ENCODE data around the gene CAMTA1.

The CAMTA1 gene

DNA sequence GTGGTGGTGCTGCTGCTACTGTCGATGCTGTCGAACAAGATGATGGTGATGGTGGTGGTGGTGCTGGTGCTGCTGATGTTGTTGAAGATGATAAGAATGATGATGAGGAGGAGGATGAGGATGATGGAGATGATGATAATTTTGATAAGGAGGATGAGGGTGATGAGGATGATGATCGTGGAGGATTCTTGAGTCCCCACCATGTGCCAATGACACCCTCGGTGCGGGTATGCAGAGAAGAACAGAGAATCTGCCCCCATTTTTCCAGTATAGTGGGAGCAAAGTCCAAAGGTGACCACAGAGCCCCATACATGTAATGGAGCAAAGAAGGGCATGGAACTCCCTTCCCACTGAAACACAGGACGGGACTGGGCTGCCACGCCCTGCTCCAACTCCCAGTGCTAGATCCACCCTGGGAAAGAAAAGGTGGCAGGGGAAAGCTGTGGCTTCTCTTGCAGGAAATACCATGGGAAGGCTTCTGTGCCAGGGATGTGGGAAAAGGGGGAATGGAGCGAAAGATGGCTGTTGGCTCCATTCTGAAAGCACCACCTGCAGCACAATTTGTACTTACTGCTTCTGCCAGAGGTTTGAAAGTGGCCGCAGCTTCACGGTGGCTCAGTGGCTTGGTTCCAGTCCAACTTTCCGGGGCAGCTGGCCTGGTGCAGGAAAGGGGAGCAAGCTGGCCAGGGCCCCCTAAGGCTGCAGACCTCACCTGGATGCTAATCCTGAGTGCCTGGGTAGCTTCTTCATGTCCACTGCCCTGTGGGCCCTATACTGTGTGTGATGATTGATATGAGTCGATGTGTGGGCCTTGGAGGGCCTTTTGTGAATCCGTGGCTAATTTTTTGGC lies 598.6 kb downstream of the CAMTA1 start:
- DNase-seq = peak; percentile 38

GRCh38 chr1:7384679-7385078 lies 599.4 kb downstream of the CAMTA1 start:
- DNase-seq = peak; percentile 23

- peak; percentile 27 for DNase-seq
Measured at GRCh38 chr1:7385471-7386225, 600.4 kb downstream of the CAMTA1 start.

DNA sequence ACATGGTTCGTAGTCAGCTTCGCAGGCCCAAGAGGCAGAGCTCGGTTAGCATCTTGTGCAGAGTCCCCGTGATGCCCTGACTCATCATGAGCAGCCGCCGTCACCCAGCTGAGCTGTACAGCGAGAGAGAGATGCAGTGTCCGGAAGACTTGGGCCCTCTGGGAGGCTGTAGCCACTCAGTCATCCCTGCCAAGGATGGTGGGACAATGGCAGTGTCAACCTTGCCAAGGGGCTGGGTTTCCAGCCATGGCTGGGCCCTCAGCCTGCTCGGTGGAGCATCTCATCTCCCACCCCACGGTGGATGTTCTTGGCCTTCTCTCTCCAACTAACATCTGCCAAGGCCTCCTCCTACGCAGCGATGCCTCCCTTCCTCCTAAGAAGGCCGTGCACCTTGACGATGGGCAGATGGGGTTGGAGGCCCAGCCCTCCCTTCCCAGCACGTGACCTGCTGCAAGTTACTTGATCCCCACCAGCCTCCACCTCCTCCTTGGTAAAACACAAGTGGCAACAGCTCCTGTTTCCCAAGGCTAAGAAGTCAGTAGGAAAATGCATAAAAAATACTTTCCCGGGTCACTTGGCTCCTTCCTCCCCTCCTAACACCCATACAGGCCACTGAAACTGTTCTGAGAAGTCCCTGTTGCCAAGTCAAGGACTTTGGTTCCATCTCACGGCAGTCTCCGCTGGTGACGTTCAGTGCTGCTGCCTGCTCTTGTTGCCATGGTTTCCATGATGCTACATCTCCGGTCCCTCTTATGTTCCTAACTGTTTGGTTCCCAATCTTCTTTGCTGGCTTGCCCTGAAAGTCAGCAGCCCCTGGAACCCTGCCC lies 601.2 kb downstream of the CAMTA1 start:
- peak; percentile 22 for DNase-seq

DNA sequence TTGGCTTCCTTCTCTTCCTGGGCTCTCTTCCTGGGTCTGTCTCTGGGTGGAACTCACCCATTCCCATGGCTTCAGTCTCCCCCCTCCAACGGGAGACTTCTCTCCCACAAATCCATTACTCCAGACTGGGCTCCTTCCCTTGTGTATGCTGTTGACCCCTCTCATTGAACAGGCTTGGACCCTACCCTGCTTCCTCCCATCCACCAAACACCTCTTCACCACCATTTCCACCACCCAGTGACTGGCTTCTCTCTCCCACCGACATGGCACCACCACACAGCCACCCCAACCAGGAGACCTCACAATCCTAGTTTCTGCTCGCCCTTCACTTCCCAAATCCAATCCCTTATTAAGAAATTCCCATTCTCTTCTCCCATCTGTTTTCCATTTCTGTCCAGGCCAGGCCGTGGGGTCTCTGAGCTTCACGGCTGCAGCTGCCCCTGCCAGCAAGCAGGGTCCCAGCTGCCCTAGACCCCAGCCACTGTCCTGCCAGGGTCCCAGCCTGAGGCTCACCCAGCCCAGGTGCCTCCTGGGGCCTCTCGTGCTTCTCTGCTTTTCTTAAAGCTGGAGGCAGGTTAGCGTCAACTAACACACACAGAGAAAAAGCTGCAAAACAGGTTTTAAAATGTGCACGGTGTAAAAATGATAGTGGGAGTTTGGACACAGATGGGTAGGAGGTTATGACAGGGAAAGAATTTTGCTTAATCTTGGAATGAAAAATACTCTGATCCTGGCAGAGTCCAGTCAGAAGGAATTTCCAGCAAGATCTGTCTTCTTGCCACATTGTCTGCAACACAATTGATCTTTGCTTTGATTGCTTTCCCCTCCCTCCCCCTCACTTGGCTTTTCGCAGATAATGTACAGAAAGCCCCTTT lies 602.0 kb downstream of the CAMTA1 start:
- peak; percentile 32 for DNase-seq

- peak; percentile 38 for DNase-seq
Measured at GRCh38 chr1:7388141-7388487, 602.9 kb downstream of the CAMTA1 start.

- DNase-seq = peak; percentile 49
Measured at GRCh38 chr1:7388488-7389185, 603.4 kb downstream of the CAMTA1 start.

GRCh38 chr1:7389201-7389905 lies 604.1 kb downstream of the CAMTA1 start:
- DNase-seq = peak; percentile 46

- peak; percentile 39 for DNase-seq
Measured at GRCh38 chr1:7389906-7390603, 604.8 kb downstream of the CAMTA1 start.

DNA sequence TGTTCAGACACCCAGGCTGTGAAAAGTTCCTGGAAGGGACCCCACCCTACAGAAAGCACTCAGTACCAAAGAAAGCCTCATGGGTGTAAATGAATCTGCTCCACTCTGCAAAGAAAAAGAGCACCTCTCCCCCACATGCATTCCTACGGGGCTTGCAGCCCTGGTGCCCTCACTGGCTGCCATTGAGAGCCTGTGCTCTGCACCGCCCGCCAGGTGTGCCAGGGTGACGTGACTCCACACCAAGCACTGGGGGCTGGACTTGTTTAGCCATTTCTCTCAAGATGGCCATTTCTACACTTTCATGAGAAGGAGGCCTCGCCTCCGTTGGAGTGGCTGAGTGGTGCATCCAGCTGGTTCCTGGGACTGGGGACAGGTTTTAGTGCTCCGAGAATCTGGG lies 605.3 kb downstream of the CAMTA1 start:
- DNase-seq = peak; percentile 21

DNA sequence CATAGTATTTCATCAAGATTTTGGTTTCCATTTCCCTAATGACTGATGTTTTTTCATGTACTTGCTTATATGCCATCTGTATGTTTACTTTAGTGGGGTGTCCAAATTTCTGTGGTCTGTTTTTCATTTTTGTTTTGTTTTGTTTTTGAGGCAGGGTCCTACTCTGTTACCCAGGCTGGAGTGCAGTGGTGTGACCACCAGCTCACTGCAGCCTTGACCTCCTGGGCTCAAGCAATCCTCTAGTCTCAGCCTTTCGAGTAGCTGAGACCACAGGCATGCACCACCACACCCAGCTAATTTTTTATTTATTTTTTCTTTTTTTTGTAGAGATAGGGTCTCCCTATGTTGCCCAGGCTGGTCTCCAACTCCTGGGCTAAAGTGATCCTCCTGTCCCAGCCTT lies 607.9 kb downstream of the CAMTA1 start:
- DNase-seq = no peak

- DNase-seq = no peak
Measured at GRCh38 chr1:7395251-7395650, 610.0 kb downstream of the CAMTA1 start.

DNA sequence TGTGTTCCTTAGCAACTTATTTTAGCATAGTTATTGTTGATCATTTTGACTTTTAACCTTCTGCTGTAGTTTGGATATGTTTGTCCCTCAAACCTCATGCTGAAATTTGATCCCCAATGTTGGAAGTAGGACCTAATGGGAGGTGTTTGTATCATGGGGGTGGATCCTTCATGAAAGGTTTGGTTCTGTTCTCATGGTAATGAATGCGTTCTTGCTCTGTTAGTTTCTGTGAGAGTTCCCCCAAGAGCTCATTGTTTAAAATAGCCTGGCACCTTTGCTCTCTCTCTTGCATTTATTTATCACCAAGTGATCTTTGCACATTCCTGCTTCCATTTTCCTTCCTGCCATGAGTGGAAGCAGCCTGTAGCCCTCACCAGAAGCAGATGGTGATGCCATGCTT lies 613.7 kb downstream of the CAMTA1 start:
- no peak for DNase-seq

- DNase-seq = no peak
Measured at GRCh38 chr1:7399514-7400125, 614.4 kb downstream of the CAMTA1 start.

GRCh38 chr1:7400566-7400965 lies 615.3 kb downstream of the CAMTA1 start:
- no peak for DNase-seq

DNA sequence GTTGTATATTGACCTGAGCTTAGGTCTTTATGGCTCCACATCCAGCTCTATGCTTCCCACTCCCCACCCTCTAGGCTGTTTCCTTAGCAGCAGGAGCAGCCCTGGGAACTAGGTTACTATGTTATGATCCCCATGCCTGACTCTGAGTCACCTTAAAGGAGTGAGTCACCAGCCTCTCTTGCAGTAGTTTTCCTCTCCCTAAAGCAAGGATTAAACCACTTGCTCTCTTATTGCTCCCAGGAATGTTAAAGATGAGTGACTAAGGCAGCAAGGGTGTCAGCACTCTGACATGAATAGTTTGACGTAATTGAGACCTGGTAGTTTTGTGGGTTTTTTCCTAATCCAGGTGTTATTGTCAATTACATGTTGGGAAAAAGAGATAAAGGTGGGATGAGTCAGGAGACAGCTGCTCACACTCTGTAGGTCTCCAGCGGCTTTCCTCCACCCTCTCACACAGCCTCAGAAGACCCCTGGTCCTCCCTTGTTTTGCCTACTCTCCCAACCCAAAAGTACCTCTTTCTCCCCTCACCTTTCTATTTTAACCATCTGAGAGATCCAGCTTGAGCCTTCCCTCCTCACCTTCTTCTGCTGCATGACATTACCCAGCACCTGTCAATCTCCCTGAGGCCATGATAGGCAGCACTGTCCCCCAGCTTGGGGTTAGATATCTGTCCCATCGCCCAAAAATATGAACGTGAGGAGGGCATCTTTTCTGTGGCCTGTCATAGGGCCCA lies 616.7 kb downstream of the CAMTA1 start:
- no peak for DNase-seq

DNA sequence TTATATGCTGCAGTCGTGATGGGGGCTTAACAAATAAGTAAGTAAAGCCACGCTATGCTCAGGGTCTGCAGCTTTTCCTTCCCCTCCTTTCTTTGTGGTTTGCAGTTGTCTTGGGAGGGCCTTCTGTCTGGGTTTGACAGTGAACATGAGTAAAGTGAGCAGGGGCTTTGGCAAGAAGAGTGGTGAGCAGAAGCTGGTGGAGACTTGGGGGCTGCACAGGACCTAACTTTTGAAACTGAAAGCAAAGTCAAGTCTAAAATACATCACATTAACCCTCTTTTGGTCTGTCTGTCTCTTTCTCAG lies 617.2 kb downstream of the CAMTA1 start:
- DNase-seq = no peak

GRCh38 chr1:7403265-7404045 lies 618.2 kb downstream of the CAMTA1 start:
- no peak for DNase-seq

Data from right forelimb (tissue), 1 donor.